Activated gamma-delta T cell (primary cell): ENCODE data around the gene PSEN2.

Experiments used
- DNase-seq: peaks from one replicate; lab custom pipeline; 2025; lab: John Stamatoyannopoulos, UW

PSEN2 gene

GRCh38 chr1:226886122-226886901 is 15.9 kb downstream of the PSEN2 start:
- no peak for DNase-seq

- DNase-seq, result no peak
Measured at GRCh38 chr1:226887006-226887405, 16.6 kb downstream of the PSEN2 start.

GRCh38 chr1:226888021-226888420 is 17.6 kb downstream of the PSEN2 start:
- DNase-seq, result no peak

- no peak for DNase-seq
Measured at GRCh38 chr1:226888816-226889215, 18.4 kb downstream of the PSEN2 start.

- DNase-seq, result no peak
Measured at GRCh38 chr1:226889616-226890330, 19.4 kb downstream of the PSEN2 start.

GRCh38 chr1:226890331-226891108 is 20.1 kb downstream of the PSEN2 start:
- no peak for DNase-seq

GRCh38 chr1:226891346-226891745 is 20.9 kb downstream of the PSEN2 start:
- DNase-seq, result no peak

GRCh38 chr1:226891846-226892523 is 21.6 kb downstream of the PSEN2 start:
- DNase-seq, result no peak

- DNase-seq, result no peak
Measured at GRCh38 chr1:226892524-226892875, 22.1 kb downstream of the PSEN2 start.

- DNase-seq, result no peak
Measured at GRCh38 chr1:226893936-226894335, 23.5 kb downstream of the PSEN2 start.

- DNase-seq, result no peak
Measured at GRCh38 chr1:226894826-226895225, 24.4 kb downstream of the PSEN2 start.

- no peak for DNase-seq
Measured at GRCh38 chr1:226895644-226896043, 25.2 kb downstream of the PSEN2 start.

GRCh38 chr1:226898246-226898645 is 27.8 kb downstream of the PSEN2 start:
- DNase-seq, result no peak

- no peak for DNase-seq
Measured at GRCh38 chr1:226901421-226901820, 31.0 kb downstream of the PSEN2 start.

GRCh38 chr1:226902601-226903000 is 32.2 kb downstream of the PSEN2 start:
- DNase-seq, result no peak

GRCh38 chr1:226903819-226904716 is 33.7 kb downstream of the PSEN2 start:
- DNase-seq, result no peak

GRCh38 chr1:226904772-226905171 is 34.4 kb downstream of the PSEN2 start:
- no peak for DNase-seq

GRCh38 chr1:226908419-226908818 is 38.0 kb downstream of the PSEN2 start:
- DNase-seq, result no peak

- DNase-seq, result no peak
Measured at GRCh38 chr1:226908913-226909312, 38.5 kb downstream of the PSEN2 start.

GRCh38 chr1:226912587-226913176 is 42.3 kb downstream of the PSEN2 start:
- no peak for DNase-seq

- DNase-seq, result no peak
Measured at GRCh38 chr1:226915672-226915995, 45.2 kb downstream of the PSEN2 start.
